Activated T-helper 9 cell treated with anti-CD3 and anti-CD28 coated beads, Interleukin-2, amount 50 U/mL, for 16 hours (primary cell): ENCODE measurements around the gene THTPA.
"Not testable (repeated sequence)": the region's sequence is repeated elsewhere in the genome, so short reads cannot be mapped to it uniquely, and the experiment has no call there.

Experiments
- DNase-seq: peaks from one replicate; pipeline ENCODE4 v3.0.0-alpha.2; 2020; ENCODE audit warnings: low read depth

The THTPA gene

GRCh38 chr14:23533652-23534435 is 22.2 kb upstream of the THTPA start:
- DNase-seq = no peak

- DNase-seq = no peak
Observed at GRCh38 chr14:23535943-23536342, 20.1 kb upstream of the THTPA start.

GRCh38 chr14:23536494-23536893 is 19.6 kb upstream of the THTPA start:
- no peak for DNase-seq

- not testable (repeated sequence) for DNase-seq
Observed at GRCh38 chr14:23536906-23537305, 19.2 kb upstream of the THTPA start.

GRCh38 chr14:23537351-23538049 is 18.6 kb upstream of the THTPA start:
- no peak for DNase-seq

- no peak for DNase-seq
Observed at GRCh38 chr14:23538050-23538718, 17.9 kb upstream of the THTPA start.

GRCh38 chr14:23538785-23539184 is 17.3 kb upstream of the THTPA start:
- no peak for DNase-seq

GRCh38 chr14:23539248-23540140 is 16.6 kb upstream of the THTPA start:
- DNase-seq = no peak

- DNase-seq = no peak
Observed at GRCh38 chr14:23540141-23540469, 16.0 kb upstream of the THTPA start.

GRCh38 chr14:23542261-23542660 is 13.8 kb upstream of the THTPA start:
- DNase-seq = no peak

- DNase-seq = no peak
Observed at GRCh38 chr14:23543403-23543802, 12.7 kb upstream of the THTPA start.

- no peak for DNase-seq
Observed at GRCh38 chr14:23544511-23545447, 11.3 kb upstream of the THTPA start.

- DNase-seq = no peak
Observed at GRCh38 chr14:23545740-23546365, 10.2 kb upstream of the THTPA start.

- DNase-seq = no peak
Observed at GRCh38 chr14:23546450-23547035, 9.5 kb upstream of the THTPA start.

GRCh38 chr14:23547924-23548323 is 8.1 kb upstream of the THTPA start:
- DNase-seq = no peak

GRCh38 chr14:23548351-23549318 is 7.4 kb upstream of the THTPA start:
- DNase-seq = no peak

- DNase-seq = no peak
Observed at GRCh38 chr14:23550131-23550811, 5.8 kb upstream of the THTPA start.

- DNase-seq = no peak
Observed at GRCh38 chr14:23550812-23551265, 5.2 kb upstream of the THTPA start.
